Left ventricle myocardium inferior (tissue), 1 donor: ENCODE measurements around the gene ARMC9. TPM values are rescaled to one million over a fixed set of nuclear protein-coding genes. Genes with fewer than 3 reads are reported as not detected.

Source experiments
- DNase-seq: peaks from one replicate; pipeline ENCODE4 v3.0.0-alpha.2; 2020
- H3K27ac ChIP-seq: fragments of 200-600 bp; replicated peaks from 2 replicates; pipeline ENCODE4 v1.8.0; 2021
- H3K27me3 ChIP-seq: fragments of 200-600 bp; 2 replicates; pipeline ENCODE4 v1.8.0; 2021; ENCODE audit warnings: low read depth
- H3K36me3 ChIP-seq: fragments of 200-600 bp; 2 replicates; pipeline ENCODE4 v1.8.0; 2021
- H3K4me1 ChIP-seq: fragments of 200-600 bp; 2 replicates; pipeline ENCODE4 v1.8.0; 2021
- H3K4me3 ChIP-seq: fragments of 200-600 bp; 2 replicates; pipeline ENCODE4 v1.8.0; 2021; ENCODE audit warnings: mild to moderate bottlenecking, moderate library complexity
- H3K9me3 ChIP-seq: fragments of 200-600 bp; replicated peaks from 2 replicates; pipeline ENCODE4 v1.8.0; 2021
- CTCF ChIP-seq: fragments of 200-600 bp; IDR thresholded peaks from 2 replicates; pipeline ENCODE4 v1.8.0; 2021; ENCODE audit warnings: antibody characterized with exemption, mild to moderate bottlenecking, borderline replicate concordance
- intact Hi-C: fragments of 100-400 bp; cut with micrococcal nuclease; formaldehyde crosslinking; loops from one replicate; pipeline ENCODE4 v1.11.0; 2022
- total RNA-seq: library from RNA; stranded (reverse); fragmentation: NEBNext Ultra II Directional; extraction: Animal tissue kit (Norgen Biotek cat#: 25700); gene quantifications from one replicate; pipeline ENCODE4 v1.2.1, GENCODE V29; 2021
- donor health status: DM: no; HTN: yes; CAD: no; lungs with severe emphysema.

The ARMC9 gene
- total RNA-seq, 1 donor from 2014 or later: 3.1 TPM

GRCh38 chr2:231337807-231338759, 139.7 kb downstream of the ARMC9 start:
- Histone ChIP-seq H3K36me3 (no peaks in the 10 kb centered on the region), H3K4me3 (no peak overlapping the region), H3K27ac (peak overlapping the region; percentile 50), H3K9me3 (no peaks in the 10 kb centered on the region), H3K27me3 (no peaks in the 10 kb centered on the region), H3K4me1 (peaks cover 14% of the 10 kb centered on the region)
- DNase-seq: no peak
- intact Hi-C loops: no loop called here
- TF ChIP-seq CTCF: no peak

DNA sequence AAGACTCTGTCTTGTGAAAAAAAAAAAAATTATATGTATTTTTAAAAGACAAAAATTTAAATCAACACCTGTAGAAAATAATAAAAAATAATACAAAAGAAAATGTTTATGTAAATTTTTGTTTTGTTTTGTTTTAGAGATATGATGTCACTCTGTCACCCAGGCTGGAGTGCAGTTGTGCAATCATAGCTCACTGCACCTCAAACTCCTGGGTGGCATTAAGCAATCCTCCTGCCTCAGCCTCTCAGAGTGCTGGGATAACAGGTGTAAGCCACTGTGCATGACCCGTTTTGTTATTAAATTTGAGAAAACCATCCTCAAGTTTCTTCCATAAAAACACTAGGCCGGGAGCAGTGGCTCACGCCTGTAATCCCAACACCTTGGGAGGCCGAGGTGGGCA, 140.9 kb downstream of the ARMC9 start:
- TF ChIP-seq CTCF: no peak
- H3K9me3 ChIP-seq: no peaks in the 10 kb centered on the region
- no peak overlapping the region for H3K4me3 ChIP-seq
- H3K4me1 ChIP-seq: peaks cover 14% of the 10 kb centered on the region
- DNase-seq: no peak
- intact Hi-C loops: no loop called here
- H3K27me3 ChIP-seq: no peaks in the 10 kb centered on the region
- no peaks in the 10 kb centered on the region for H3K36me3 ChIP-seq
- no peak overlapping the region for H3K27ac ChIP-seq

- intact Hi-C loops: no loop called here
- Histone ChIP-seq H3K4me1 (peaks cover 14% of the 10 kb centered on the region), H3K36me3 (no peaks in the 10 kb centered on the region), H3K27me3 (no peaks in the 10 kb centered on the region), H3K27ac (no peak overlapping the region), H3K9me3 (no peaks in the 10 kb centered on the region), H3K4me3 (no peak overlapping the region)
- DNase-seq: no peak
- no peak for TF ChIP-seq CTCF
These were observed 142.7 kb downstream of the ARMC9 start for GRCh38 chr2:231341100-231341499.

DNA sequence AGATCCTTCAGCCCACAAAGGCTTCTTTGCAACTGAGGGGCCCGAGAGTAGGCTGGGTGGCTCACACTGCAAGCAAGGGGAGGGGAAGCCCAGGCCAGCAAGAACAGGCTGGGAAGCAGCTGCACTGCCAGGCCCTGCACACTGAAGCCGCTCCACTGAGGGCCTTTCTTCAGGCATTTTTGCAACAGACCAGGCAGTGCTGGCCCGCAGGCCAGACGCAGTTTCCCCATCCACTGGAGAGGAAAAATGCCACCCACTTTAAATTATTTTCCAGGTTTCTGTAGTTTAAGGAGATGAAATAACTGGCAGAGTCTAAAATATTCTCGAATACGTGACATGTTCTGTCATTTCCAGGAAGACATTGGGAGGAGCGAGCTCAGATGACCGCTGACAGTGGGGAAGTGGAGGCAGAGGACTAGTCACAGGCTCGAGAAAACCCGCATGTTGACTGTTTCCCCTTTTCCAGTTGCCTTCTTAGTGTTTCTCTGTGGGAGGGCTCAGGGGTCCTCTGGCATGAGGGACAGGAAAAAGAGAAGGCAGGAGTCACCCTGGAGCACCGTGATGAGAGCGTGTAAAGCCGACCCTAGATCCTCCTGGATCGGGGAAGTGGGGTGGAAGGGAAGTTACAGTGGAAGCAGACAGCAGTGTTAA, 143.8 kb downstream of the ARMC9 start:
- Histone ChIP-seq H3K27ac (peak overlapping the region; percentile 4), H3K4me1 (peaks cover 14% of the 10 kb centered on the region), H3K36me3 (no peaks in the 10 kb centered on the region), H3K4me3 (no peak overlapping the region), H3K27me3 (no peaks in the 10 kb centered on the region), H3K9me3 (no peaks in the 10 kb centered on the region)
- no peak for DNase-seq
- intact Hi-C loops: no loop called here
- no peak for TF ChIP-seq CTCF

- peak overlapping the region; percentile 4 for H3K27ac ChIP-seq
- intact Hi-C loops: no loop called here
These were observed 144.7 kb downstream of the ARMC9 start for GRCh38 chr2:231343006-231343710.

More at GRCh38 chr2:231343006-231343710, 144.7 kb downstream of the ARMC9 start:
- Histone ChIP-seq H3K27me3 (no peaks in the 10 kb centered on the region), H3K9me3 (no peaks in the 10 kb centered on the region), H3K4me3 (no peak overlapping the region), H3K36me3 (no peaks in the 10 kb centered on the region), H3K4me1 (peaks cover 12% of the 10 kb centered on the region)
- DNase-seq: no peak
- TF ChIP-seq CTCF: no peak
